ENCODE measurements around the gene CORO7. TPM values are rescaled to one million over a fixed set of nuclear protein-coding genes. Genes with fewer than 3 reads are reported as not detected.

CORO7 gene
- polyA plus RNA-seq, 3 donors = 44.7 to 181 (median 68.4) TPM

DNA sequence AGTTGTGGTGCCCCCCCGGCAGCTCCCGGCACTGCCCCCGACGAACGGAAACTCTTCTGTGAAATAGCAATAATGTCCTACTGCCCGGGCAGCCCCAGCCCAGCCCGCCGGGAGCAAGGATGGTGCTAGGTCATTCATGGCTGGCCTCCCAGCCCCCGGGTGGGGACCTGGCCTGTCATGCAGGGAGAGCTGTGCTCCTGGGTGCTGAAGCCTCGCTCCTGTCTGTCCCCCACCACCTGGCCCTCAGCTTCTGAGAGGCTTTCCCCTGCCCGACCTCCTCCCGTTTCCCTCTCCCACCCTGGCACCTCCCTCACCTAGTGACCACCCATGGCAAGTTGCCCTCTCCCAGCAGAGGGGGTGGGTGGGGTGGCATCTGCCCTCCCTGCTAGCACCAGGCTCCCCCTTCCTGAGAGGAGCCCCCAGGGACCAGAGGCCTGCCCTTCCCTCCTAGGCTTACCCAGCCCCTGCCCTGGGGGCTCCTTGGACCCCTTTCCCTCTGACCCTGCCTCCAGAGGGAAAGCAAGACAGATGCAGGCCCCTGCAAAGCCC lies 78.8 kb downstream of the CORO7 start:
- H3K9me3 ChIP-seq (replicated peaks in 1 of 2; ENCODE audit: control insufficient read depth in 1 of 2, insufficient read depth in 1 of 2, low read length in 2 of 2) = no peaks in the 10 kb centered on the region
- no peaks in the 10 kb centered on the region for H3K4me1 ChIP-seq (ENCODE audit: control insufficient read depth in 1 of 2, insufficient read depth in 2 of 2, low read length in 2 of 2)
- no peak overlapping the region for H2AFZ ChIP-seq (ENCODE audit: insufficient read depth, low read depth, low read length, poor library complexity, severe bottlenecking)
- H3K27me3 ChIP-seq (ENCODE audit: control insufficient read depth in 2 of 2, insufficient read depth in 2 of 2, low read length in 2 of 2) = no peaks in the 10 kb centered on the region
- intact Hi-C loops (cut with micrococcal nuclease) = no loop called here
- no peak overlapping the region for H3K27ac ChIP-seq (ENCODE audit: low read depth in 1 of 2, low read length in 2 of 2)
- no peak overlapping the region for H3K4me3 ChIP-seq (replicated peaks in 1 of 3; ENCODE audit: low read depth in 2 of 3, low read length in 3 of 3)
- TF ChIP-seq, protein P1, sequence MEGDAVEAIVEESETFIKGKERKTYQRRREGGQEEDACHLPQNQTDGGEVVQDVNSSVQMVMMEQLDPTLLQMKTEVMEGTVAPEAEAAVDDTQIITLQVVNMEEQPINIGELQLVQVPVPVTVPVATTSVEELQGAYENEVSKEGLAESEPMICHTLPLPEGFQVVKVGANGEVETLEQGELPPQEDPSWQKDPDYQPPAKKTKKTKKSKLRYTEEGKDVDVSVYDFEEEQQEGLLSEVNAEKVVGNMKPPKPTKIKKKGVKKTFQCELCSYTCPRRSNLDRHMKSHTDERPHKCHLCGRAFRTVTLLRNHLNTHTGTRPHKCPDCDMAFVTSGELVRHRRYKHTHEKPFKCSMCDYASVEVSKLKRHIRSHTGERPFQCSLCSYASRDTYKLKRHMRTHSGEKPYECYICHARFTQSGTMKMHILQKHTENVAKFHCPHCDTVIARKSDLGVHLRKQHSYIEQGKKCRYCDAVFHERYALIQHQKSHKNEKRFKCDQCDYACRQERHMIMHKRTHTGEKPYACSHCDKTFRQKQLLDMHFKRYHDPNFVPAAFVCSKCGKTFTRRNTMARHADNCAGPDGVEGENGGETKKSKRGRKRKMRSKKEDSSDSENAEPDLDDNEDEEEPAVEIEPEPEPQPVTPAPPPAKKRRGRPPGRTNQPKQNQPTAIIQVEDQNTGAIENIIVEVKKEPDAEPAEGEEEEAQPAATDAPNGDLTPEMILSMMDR (IDR thresholded peaks at IDR 0.05) = no peak
- H3K79me2 ChIP-seq (ENCODE audit: insufficient read depth, low read length) = peaks cover under 1% of the 10 kb centered on the region
- Mint-ChIP-seq H3K4me3 (no peak overlapping the region), H3K27ac (no peak overlapping the region), H3K9me3 (peaks cover 0 to under 1% (median 0%) of the 10 kb centered on the region in 7 donors), H3K27me3 (ENCODE audit: low read depth in 3 of 3) (peaks cover 3 to 11% (median 9%) of the 10 kb centered on the region in 3 donors), H3K4me1 (no peaks in the 10 kb centered on the region), H3K36me3 (peaks cover 21 to 30% of the 10 kb centered on the region in 2 donors)
- H3K4me2 ChIP-seq (replicated peaks; ENCODE audit: extremely low read depth, low read length, poor library complexity, severe bottlenecking) = no peak overlapping the region
- peaks cover 12% of the 10 kb centered on the region for H4K20me1 ChIP-seq (ENCODE audit: insufficient read depth, low read length)
- H3K9ac ChIP-seq (ENCODE audit: insufficient read depth, low read length, poor library complexity, severe bottlenecking) = no peak overlapping the region
- no peak for DNase-seq
- peaks cover 33 to 38% of the 10 kb centered on the region in 2 donors for H3K36me3 ChIP-seq (replicated peaks in 1 of 2; ENCODE audit: control insufficient read depth in 1 of 2, insufficient read depth in 2 of 2, low read length in 2 of 2)
- WGBS (ENCODE audit: insufficient coverage) = 88% methylated on average over 9 of the region's 12 CpGs

DNA sequence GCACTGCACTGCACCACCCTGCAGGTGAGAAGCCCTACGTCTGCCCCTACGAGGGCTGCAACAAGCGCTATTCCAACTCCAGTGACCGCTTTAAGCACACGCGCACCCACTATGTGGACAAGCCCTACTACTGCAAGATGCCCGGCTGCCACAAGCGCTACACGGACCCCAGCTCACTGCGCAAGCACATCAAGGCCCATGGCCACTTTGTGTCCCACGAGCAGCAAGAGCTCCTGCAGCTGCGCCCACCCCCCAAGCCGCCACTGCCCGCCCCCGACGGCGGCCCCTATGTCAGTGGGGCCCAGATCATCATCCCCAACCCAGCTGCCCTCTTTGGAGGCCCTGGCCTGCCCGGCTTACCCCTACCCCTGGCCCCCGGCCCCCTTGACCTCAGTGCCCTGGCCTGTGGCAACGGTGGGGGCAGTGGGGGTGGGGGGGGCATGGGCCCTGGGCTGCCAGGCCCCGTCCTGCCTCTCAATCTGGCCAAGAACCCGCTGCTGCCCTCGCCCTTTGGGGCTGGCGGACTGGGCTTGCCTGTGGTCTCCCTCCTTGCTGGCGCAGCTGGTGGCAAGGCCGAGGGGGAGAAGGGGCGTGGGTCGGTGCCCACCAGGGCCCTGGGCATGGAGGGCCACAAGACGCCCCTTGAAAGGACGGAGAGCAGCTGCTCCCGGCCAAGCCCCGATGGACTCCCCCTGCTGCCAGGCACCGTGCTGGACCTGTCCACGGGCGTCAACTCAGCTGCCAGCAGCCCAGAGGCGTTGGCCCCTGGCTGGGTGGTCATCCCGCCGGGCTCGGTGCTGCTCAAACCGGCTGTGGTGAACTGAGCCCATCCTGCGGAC lies 79.5 kb downstream of the CORO7 start:
- H2AFZ ChIP-seq (ENCODE audit: insufficient read depth, low read depth, low read length, poor library complexity, severe bottlenecking) = no peak overlapping the region
- intact Hi-C loops (cut with micrococcal nuclease) = no loop called here
- no peaks in the 10 kb centered on the region for H3K9me3 ChIP-seq (replicated peaks in 1 of 2; ENCODE audit: control insufficient read depth in 1 of 2, insufficient read depth in 1 of 2, low read length in 2 of 2)
- H3K4me1 ChIP-seq (ENCODE audit: control insufficient read depth in 1 of 2, insufficient read depth in 2 of 2, low read length in 2 of 2) = no peaks in the 10 kb centered on the region
- H3K27me3 ChIP-seq (ENCODE audit: control insufficient read depth in 2 of 2, insufficient read depth in 2 of 2, low read length in 2 of 2) = no peaks in the 10 kb centered on the region
- no peak overlapping the region for H3K4me2 ChIP-seq (replicated peaks; ENCODE audit: extremely low read depth, low read length, poor library complexity, severe bottlenecking)
- TF ChIP-seq, protein P1 (IDR thresholded peaks at IDR 0.05) = no peak
- no peaks in the 10 kb centered on the region for H3K79me2 ChIP-seq (ENCODE audit: insufficient read depth, low read length)
- H3K4me1 Mint-ChIP-seq = no peaks in the 10 kb centered on the region
- no peak overlapping the region for H3K9ac ChIP-seq (ENCODE audit: insufficient read depth, low read length, poor library complexity, severe bottlenecking)
- no peak overlapping the region for H3K4me3 ChIP-seq (replicated peaks in 1 of 3; ENCODE audit: low read depth in 2 of 3, low read length in 3 of 3)
- no peak overlapping the region for H3K4me3 Mint-ChIP-seq
- H3K27ac ChIP-seq (ENCODE audit: low read depth in 1 of 2, low read length in 2 of 2) = no peak overlapping the region
- no peak overlapping the region for H3K27ac Mint-ChIP-seq
- no peaks in the 10 kb centered on the region for H3K9me3 Mint-ChIP-seq
- peaks cover 21 to 30% of the 10 kb centered on the region in 2 donors for H3K36me3 Mint-ChIP-seq
- H4K20me1 ChIP-seq (ENCODE audit: insufficient read depth, low read length) = peaks cover 12% of the 10 kb centered on the region
- H3K36me3 ChIP-seq (replicated peaks in 1 of 2; ENCODE audit: control insufficient read depth in 1 of 2, insufficient read depth in 2 of 2, low read length in 2 of 2) = peaks cover 33 to 37% of the 10 kb centered on the region in 2 donors
- WGBS (ENCODE audit: insufficient coverage) = 93% methylated on average over 35 of the region's 41 CpGs
- peaks cover 3 to 14% (median 12%) of the 10 kb centered on the region in 3 donors for H3K27me3 Mint-ChIP-seq (ENCODE audit: low read depth in 3 of 3)
- no peak for DNase-seq

Data from CD14-positive monocyte (primary cell).